Osteocyte (in vitro differentiated cells): ENCODE data around the gene SERPINB2. TPM values are rescaled to one million over a fixed set of nuclear protein-coding genes. Genes with fewer than 3 reads are reported as not detected.

ENCODE experiments used
- DNase-seq: peaks from one replicate; pipeline ENCODE4 v3.0.0; 2021; ENCODE audit warnings: mixed read lengths; ENCODE audit not compliant: unreplicated experiment; ENCODE audit errors: extremely low spot score
- H3K27ac Mint-ChIP-seq: one replicate; pipeline ENCODE4 v1.8.0; 2021; ENCODE audit warnings: mild to moderate bottlenecking, mixed read lengths; ENCODE audit not compliant: unreplicated experiment
- H3K27me3 Mint-ChIP-seq: one replicate; pipeline ENCODE4 v1.8.0; 2021; ENCODE audit warnings: mixed read lengths; ENCODE audit not compliant: unreplicated experiment
- H3K36me3 Mint-ChIP-seq: one replicate; pipeline ENCODE4 v1.8.0; 2021; ENCODE audit warnings: mixed read lengths; ENCODE audit not compliant: unreplicated experiment
- H3K4me1 Mint-ChIP-seq: one replicate; pipeline ENCODE4 v1.8.0; 2021; ENCODE audit warnings: mixed read lengths; ENCODE audit not compliant: unreplicated experiment
- H3K4me3 Mint-ChIP-seq: one replicate; pipeline ENCODE4 v1.8.0; 2021; ENCODE audit warnings: mild to moderate bottlenecking, moderate library complexity, mixed read lengths; ENCODE audit not compliant: unreplicated experiment
- H3K9me3 Mint-ChIP-seq: one replicate; pipeline ENCODE4 v1.8.0; 2021; ENCODE audit warnings: mixed read lengths; ENCODE audit not compliant: unreplicated experiment
- CTCF ChIP-seq: fragments of 200-600 bp; sonication (generic); IDR thresholded peaks from 2 replicates; pipeline ENCODE4 v1.5.0; 2021; ENCODE audit warnings: antibody characterized with exemption, mild to moderate bottlenecking, moderate library complexity
- total RNA-seq: library from RNA; stranded (reverse); gene quantifications from 2 replicates; pipeline ENCODE4 v1.2.1, GENCODE V29; 2021

SERPINB2 gene
- total RNA-seq, 1 donor from 2014 or later, result not detected

DNA sequence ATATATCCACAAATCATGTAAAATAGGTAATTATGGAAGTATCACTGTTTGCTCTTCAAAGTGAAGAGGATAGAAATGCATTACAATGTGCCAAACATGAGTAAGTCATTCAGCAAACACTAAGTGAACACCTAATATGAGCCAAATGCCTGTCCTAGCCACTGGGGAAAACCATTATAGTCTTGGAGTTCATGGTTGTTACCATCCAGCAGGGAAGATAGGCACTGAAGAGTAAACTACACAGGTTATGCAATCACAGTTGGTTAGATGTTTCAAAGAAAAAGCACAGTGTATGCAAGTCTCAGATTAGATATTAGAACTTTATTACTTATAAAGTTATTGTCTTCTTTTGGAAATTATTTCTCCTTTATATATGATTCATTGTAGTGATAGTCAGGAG lies 3.9 kb upstream of the SERPINB2 start:
- H3K27ac Mint-ChIP-seq, result no peak overlapping the region
- no peak for TF ChIP-seq CTCF
- H3K9me3 Mint-ChIP-seq, result no peaks in the 10 kb centered on the region
- no peaks in the 10 kb centered on the region for H3K4me1 Mint-ChIP-seq
- no peak for DNase-seq
- H3K4me3 Mint-ChIP-seq, result no peak overlapping the region
- no peaks in the 10 kb centered on the region for H3K36me3 Mint-ChIP-seq
- peaks cover 7% of the 10 kb centered on the region for H3K27me3 Mint-ChIP-seq

GRCh38 chr18:63888470-63889190 lies 1.1 kb downstream of the SERPINB2 start:
- DNase-seq, result no peak
- Mint-ChIP-seq H3K9me3 (no peaks in the 10 kb centered on the region), H3K4me1 (no peaks in the 10 kb centered on the region), H3K27me3 (peaks cover 7% of the 10 kb centered on the region), H3K36me3 (no peaks in the 10 kb centered on the region), H3K4me3 (no peak overlapping the region), H3K27ac (no peak overlapping the region)
- no peak for TF ChIP-seq CTCF

DNA sequence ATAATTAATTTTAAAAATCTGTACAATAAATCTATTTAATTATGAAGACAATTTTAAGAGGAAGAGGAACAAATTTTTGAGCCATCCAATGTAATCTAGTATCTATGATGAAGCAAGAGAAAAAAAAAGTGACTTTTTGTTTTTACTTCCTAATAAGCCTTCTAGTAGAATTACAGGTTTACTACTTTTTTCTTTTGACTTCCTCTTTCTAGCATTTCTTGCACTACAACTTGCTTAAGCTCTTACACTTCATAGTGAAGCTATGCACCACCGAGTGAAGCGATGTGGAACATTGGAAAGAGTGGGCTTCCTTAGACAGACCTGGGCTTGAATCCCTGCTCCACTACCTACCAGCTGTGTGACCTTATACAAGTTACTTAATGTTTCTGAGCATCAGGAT lies 2.1 kb downstream of the SERPINB2 start:
- Mint-ChIP-seq H3K9me3 (no peaks in the 10 kb centered on the region), H3K4me1 (no peaks in the 10 kb centered on the region), H3K36me3 (no peaks in the 10 kb centered on the region), H3K4me3 (no peak overlapping the region), H3K27me3 (peaks cover 9% of the 10 kb centered on the region), H3K27ac (no peak overlapping the region)
- DNase-seq, result no peak
- TF ChIP-seq CTCF, result no peak

DNA sequence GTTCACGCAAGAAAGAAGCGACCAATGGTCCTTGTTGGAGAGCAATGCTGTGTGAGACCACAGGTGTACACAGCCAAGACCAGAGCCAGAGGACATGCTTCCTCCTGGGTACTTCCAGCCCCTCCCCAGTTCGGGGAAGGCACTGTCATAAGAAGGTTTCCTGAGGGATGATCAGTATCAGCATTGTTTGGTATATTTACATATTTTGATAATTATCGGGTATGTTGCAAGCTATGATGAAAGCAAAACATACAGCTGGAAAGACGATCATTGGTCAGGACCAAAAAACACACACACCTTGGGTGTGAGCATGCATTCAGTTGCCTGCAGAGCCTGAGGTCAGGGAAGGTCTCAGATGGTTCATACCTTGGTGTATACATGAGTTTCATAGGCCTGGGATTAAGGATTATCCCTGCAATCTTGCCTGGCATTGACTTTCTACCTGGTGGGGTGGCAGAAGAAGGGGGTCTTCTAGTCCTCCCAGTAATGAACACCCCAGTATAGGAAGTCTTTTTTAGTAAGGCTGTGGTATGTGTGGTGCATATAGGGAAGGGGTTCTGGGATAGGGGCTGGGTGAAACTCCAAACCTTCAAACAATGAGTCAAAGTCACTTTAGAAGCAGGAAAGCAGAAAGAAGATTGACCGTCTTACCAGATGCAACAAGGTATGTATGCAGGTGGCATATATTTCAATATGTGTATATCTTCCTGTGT lies 2.9 kb downstream of the SERPINB2 start:
- Mint-ChIP-seq H3K9me3 (no peaks in the 10 kb centered on the region), H3K27me3 (peaks cover 12% of the 10 kb centered on the region), H3K27ac (no peak overlapping the region), H3K36me3 (no peaks in the 10 kb centered on the region), H3K4me3 (no peak overlapping the region), H3K4me1 (no peaks in the 10 kb centered on the region)
- DNase-seq, result no peak
- no peak for TF ChIP-seq CTCF

DNA sequence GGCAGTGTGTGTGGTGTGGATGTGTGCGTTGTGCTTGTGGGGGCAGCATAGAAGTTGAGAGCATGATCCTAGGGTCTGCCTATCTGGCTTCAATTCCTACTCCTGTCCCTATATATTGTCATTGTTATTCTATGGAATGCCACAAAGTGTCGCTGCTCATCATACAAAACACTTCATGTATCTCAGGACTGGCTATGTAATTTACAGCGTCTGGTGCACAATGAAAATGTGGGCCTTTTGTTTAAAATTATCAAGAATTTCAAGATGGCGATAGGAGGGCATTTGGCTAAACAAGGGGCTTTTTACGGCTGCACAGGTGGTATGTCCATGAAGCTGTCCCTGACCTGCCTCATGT lies 3.4 kb downstream of the SERPINB2 start:
- Mint-ChIP-seq H3K4me3 (no peak overlapping the region), H3K9me3 (no peaks in the 10 kb centered on the region), H3K36me3 (no peaks in the 10 kb centered on the region), H3K27ac (no peak overlapping the region), H3K27me3 (peaks cover 13% of the 10 kb centered on the region), H3K4me1 (no peaks in the 10 kb centered on the region)
- TF ChIP-seq CTCF, result peak; percentile 21
- DNase-seq, result no peak
